ENCODE measurements around the gene THEM4.

- TF ChIP-seq CTCF (IDR thresholded peaks at IDR 0.05) (no peak), POLR2A (IDR thresholded peaks at IDR 0.05) (no peak)
Measured at GRCh38 chr1:151918156-151918555, 8.8 kb upstream of the THEM4 start.
